Hepatocyte (in vitro differentiated cells): ENCODE results near the gene KIAA1217.

ENCODE experiments used
- EZH2 ChIP-seq: fragments of 200-600 bp; sonication (generic); IDR thresholded peaks from 2 replicates; pipeline ENCODE4 v1.6.1; 2016; ENCODE audit warnings: antibody characterized with exemption, mild to moderate bottlenecking, borderline replicate concordance
- TF ChIP-seq, protein P1 (sequence below): fragments of 200-600 bp; sonication (generic); IDR thresholded peaks from 2 replicates; pipeline ENCODE4 v1.5.1; 2016; ENCODE audit warnings: antibody characterized with exemption, mild to moderate bottlenecking; ENCODE audit not compliant: poor library complexity

DNA sequence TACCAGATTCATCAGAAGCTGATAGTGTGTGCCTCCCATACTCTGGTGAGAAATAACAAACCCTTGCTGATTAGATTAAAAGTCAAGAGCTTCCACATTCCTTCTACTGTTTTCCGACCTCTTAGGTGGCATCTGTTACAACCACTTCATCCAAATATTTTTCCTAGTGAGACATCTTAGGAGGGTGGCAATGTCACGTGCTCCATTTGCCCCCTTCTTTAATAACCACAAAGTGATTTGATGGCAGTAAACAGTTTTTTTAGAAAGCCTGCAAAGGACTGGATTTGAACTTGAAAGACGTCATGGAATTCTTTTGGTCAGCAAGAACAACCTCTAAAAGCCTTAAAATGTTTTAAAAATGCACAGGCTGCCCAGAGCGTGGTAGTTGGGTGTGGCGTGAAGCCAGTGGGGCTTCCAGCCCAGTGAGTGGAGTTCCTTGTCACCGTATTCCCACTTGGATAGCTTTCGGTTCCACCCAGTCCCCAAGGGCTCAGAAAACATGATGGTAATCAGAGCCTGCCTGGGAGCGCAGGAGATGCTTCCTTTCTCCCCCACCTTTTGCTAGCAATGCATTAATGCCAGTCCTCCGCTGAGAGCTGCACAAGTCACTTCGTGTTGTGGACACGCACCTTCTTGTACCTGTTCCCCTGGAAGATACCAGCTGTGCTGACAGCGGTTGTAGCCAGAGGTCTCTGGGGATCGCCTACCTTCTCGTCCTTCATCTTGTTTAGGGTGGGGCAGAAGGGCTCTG is 256.4 kb downstream of the KIAA1217 start:
- TF ChIP-seq, protein P1, sequence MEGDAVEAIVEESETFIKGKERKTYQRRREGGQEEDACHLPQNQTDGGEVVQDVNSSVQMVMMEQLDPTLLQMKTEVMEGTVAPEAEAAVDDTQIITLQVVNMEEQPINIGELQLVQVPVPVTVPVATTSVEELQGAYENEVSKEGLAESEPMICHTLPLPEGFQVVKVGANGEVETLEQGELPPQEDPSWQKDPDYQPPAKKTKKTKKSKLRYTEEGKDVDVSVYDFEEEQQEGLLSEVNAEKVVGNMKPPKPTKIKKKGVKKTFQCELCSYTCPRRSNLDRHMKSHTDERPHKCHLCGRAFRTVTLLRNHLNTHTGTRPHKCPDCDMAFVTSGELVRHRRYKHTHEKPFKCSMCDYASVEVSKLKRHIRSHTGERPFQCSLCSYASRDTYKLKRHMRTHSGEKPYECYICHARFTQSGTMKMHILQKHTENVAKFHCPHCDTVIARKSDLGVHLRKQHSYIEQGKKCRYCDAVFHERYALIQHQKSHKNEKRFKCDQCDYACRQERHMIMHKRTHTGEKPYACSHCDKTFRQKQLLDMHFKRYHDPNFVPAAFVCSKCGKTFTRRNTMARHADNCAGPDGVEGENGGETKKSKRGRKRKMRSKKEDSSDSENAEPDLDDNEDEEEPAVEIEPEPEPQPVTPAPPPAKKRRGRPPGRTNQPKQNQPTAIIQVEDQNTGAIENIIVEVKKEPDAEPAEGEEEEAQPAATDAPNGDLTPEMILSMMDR, result no peak
- TF ChIP-seq EZH2, result no peak
